Activated CD8-positive, alpha-beta T cell treated with anti-CD3 and anti-CD28 coated beads for 36 hours (primary cell): ENCODE measurements around the gene PRDM8. TPM values are rescaled to one million over a fixed set of nuclear protein-coding genes. Genes with fewer than 3 reads are reported as not detected.

Source experiments
- ATAC-seq: fragments of 200-7000 bp; cut with Tn5 transposase; one replicate; pipeline ENCODE4 v1.10.0; 2021; ENCODE audit warnings: mild to moderate bottlenecking, moderate library complexity
- CTCF ChIA-PET: fragments of 350-600 bp; sonication (Branson Sonifier 250); formaldehyde crosslinking; loops from one replicate; lab custom pipeline; 2021; ENCODE audit warnings: antibody characterized with exemption; lab: Charles Lee
- POLR2A ChIA-PET: fragments of 350-600 bp; sonication (Branson Sonifier 250); formaldehyde crosslinking; loops from one replicate; lab custom pipeline; 2021; ENCODE audit warnings: antibody characterized with exemption; lab: Charles Lee
- DNase-seq: peaks from one replicate; pipeline ENCODE4 v3.0.0-alpha.2; 2020
- H3K27ac Mint-ChIP-seq: one replicate; pipeline ENCODE4 v1.8.0; 2021; ENCODE audit warnings: mild to moderate bottlenecking, mixed read lengths
- H3K27me3 Mint-ChIP-seq: one replicate; pipeline ENCODE4 v1.8.0; 2021; ENCODE audit warnings: mixed read lengths
- H3K36me3 Mint-ChIP-seq: one replicate; pipeline ENCODE4 v1.8.0; 2021; ENCODE audit warnings: low read depth, mixed read lengths
- H3K4me1 Mint-ChIP-seq: one replicate; pipeline ENCODE4 v1.8.0; 2021; ENCODE audit warnings: low read depth, mixed read lengths
- H3K4me3 Mint-ChIP-seq: one replicate; pipeline ENCODE4 v1.8.0; 2021; ENCODE audit warnings: mild to moderate bottlenecking, moderate library complexity, mixed read lengths
- H3K9me3 Mint-ChIP-seq: one replicate; pipeline ENCODE4 v1.8.0; 2021; ENCODE audit warnings: mixed read lengths
- CTCF ChIP-seq: fragments of 200-600 bp; IDR thresholded peaks from one replicate; pipeline ENCODE4 v1.8.0; 2022; ENCODE audit warnings: antibody characterized with exemption, mild to moderate bottlenecking
- intact Hi-C: fragments of 100-400 bp; cut with micrococcal nuclease; formaldehyde crosslinking; loops from one replicate; pipeline ENCODE4 v1.10.0; 2022
- total RNA-seq, 2 experiments: library from RNA; stranded (reverse); gene quantifications; one replicate each; pipeline ENCODE4 v1.2.3, GENCODE V29; 2021

Gene PRDM8
- total RNA-seq, 2 experiments from 2014 or later, result 2.8 to 3.2 TPM

- H3K36me3 Mint-ChIP-seq, result peaks cover 8% of the 10 kb centered on the region
- peaks cover 5% of the 10 kb centered on the region for H3K27me3 Mint-ChIP-seq
- DNase-seq (no peak), ATAC-seq (peak; percentile 13)
- CTCF ChIA-PET, result interaction anchor here (0.9 to 11.8 kb wide), 6 partner anchors 8 to 265 kb away, joined by 3 to 153 read pairs (median 18); no protein-coding TSS in a partner anchor
- H3K27ac Mint-ChIP-seq, result peak overlapping the region; percentile 81
- peaks cover 52% of the 10 kb centered on the region for H3K4me1 Mint-ChIP-seq
- H3K4me3 Mint-ChIP-seq, result no peak overlapping the region
- intact Hi-C loops, result loop anchor here (5.0 kb wide), 1 partner anchor 173 kb away; no protein-coding TSS in a partner anchor
- H3K9me3 Mint-ChIP-seq, result peaks cover 29% of the 10 kb centered on the region
- POLR2A ChIA-PET, result no interaction called here
- no peak for TF ChIP-seq CTCF
Observed at GRCh38 chr4:80180743-80181142, 16.6 kb upstream of the PRDM8 start.

- POLR2A ChIA-PET, result interaction anchor here (0.6 to 5.9 kb wide), 10 partner anchors 10 to 175 kb away, joined by 3 to 40 read pairs (median 4); no protein-coding TSS in a partner anchor
- intact Hi-C loops, result loop anchor here (1.0 to 5.0 kb wide), 2 partner anchors 57 to 175 kb away; no protein-coding TSS in a partner anchor
- CTCF ChIA-PET, result interaction anchor here (0.7 to 11.8 kb wide), 20 partner anchors 10 to 1230 kb away, joined by 3 to 153 read pairs (median 4); partner anchors contain the start of gene ANTXR2
- no peak for TF ChIP-seq CTCF
- H3K4me3 Mint-ChIP-seq, result peak overlapping the region; percentile 51
- peaks cover 25% of the 10 kb centered on the region for H3K9me3 Mint-ChIP-seq
- H3K27ac Mint-ChIP-seq, result peak overlapping the region; percentile 87
- peaks cover 10% of the 10 kb centered on the region for H3K27me3 Mint-ChIP-seq
- peak; percentile 62 for DNase-seq
- peaks cover 53% of the 10 kb centered on the region for H3K4me1 Mint-ChIP-seq
- peak; percentile 48 for ATAC-seq
- H3K36me3 Mint-ChIP-seq, result peaks cover 8% of the 10 kb centered on the region
Observed at GRCh38 chr4:80182237-80182866, 15.0 kb upstream of the PRDM8 start.

- no peak for TF ChIP-seq CTCF
- H3K36me3 Mint-ChIP-seq, result peaks cover 8% of the 10 kb centered on the region
- peaks cover 17% of the 10 kb centered on the region for H3K9me3 Mint-ChIP-seq
- POLR2A ChIA-PET, result interaction anchor here (0.7 to 5.9 kb wide), 5 partner anchors 11 to 58 kb away, joined by 3 to 40 read pairs (median 10); no protein-coding TSS in a partner anchor
- CTCF ChIA-PET, result interaction anchor here (0.6 to 11.8 kb wide), 28 partner anchors 11 to 1231 kb away, joined by 3 to 153 read pairs (median 4); partner anchors contain the start of gene ANTXR2
- H3K27me3 Mint-ChIP-seq, result peaks cover 10% of the 10 kb centered on the region
- H3K4me3 Mint-ChIP-seq, result peak overlapping the region; percentile 85
- peak overlapping the region; percentile 92 for H3K27ac Mint-ChIP-seq
- H3K4me1 Mint-ChIP-seq, result peaks cover 52% of the 10 kb centered on the region
- intact Hi-C loops, result loop anchor here (2.0 to 5.0 kb wide), 3 partner anchors 17 to 176 kb away; no protein-coding TSS in a partner anchor
- DNase-seq (peak; percentile 57), ATAC-seq (peak; percentile 37)
Observed at GRCh38 chr4:80183250-80184052, 13.9 kb upstream of the PRDM8 start.

GRCh38 chr4:80184053-80184824 is 13.1 kb upstream of the PRDM8 start:
- Mint-ChIP-seq H3K27ac (peak overlapping the region; percentile 92), H3K36me3 (peaks cover 4% of the 10 kb centered on the region), H3K27me3 (peaks cover 10% of the 10 kb centered on the region), H3K4me3 (peak overlapping the region; percentile 85), H3K4me1 (peaks cover 47% of the 10 kb centered on the region), H3K9me3 (peaks cover 13% of the 10 kb centered on the region)
- DNase-seq, result peak; percentile 96
- peak; percentile 95 for TF ChIP-seq CTCF
- CTCF ChIA-PET, result interaction anchor here (0.6 to 11.8 kb wide), 33 partner anchors 10 to 1232 kb away, joined by 3 to 153 read pairs (median 4); partner anchors contain the start of genes ANTXR2 and PRDM8
- peak; percentile 78 for ATAC-seq
- POLR2A ChIA-PET, result interaction anchor here (1.0 to 5.9 kb wide), 8 partner anchors 11 to 59 kb away, joined by 3 to 40 read pairs (median 8); partner anchors contain the start of gene PRDM8
- intact Hi-C loops, result loop anchor here (2.0 to 5.0 kb wide), 3 partner anchors 17 to 177 kb away; no protein-coding TSS in a partner anchor
